ENCODE measurements around the gene PICK1.
"Not testable (repeated sequence)": the region's sequence is repeated elsewhere in the genome, so short reads cannot be mapped to it uniquely, and the experiment has no call there.

Gene PICK1

GRCh38 chr22:38074181-38075104 lies 17.2 kb downstream of the PICK1 start:
- DNase-seq (ENCODE audit: low spot score), result no peak

GRCh38 chr22:38075105-38075825 lies 18.1 kb downstream of the PICK1 start:
- DNase-seq (ENCODE audit: low spot score), result no peak

DNA sequence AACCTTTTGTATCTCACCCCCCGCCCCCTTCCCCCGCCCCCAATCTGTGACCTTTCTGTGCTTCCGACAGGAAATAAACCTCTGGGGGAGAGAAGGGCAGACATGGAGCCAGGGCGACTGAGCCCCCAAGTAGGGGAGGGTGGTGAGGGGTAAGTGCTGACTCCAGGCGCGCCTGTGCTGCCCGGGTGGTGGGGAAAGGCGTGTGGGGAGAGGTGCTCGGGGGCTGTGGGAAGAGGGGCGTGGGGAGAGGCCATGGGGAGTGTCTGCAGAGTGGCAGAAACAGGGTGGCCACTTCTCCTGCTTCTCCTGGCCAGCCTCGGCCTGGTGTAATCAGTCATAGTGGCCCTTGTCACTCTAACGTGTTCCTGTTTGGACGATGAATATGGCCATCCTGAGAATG lies 18.8 kb downstream of the PICK1 start:
- DNase-seq (ENCODE audit: low spot score), result no peak

- no peak for DNase-seq (ENCODE audit: low spot score)
These were observed 19.9 kb downstream of the PICK1 start for GRCh38 chr22:38077096-38077495.

DNA sequence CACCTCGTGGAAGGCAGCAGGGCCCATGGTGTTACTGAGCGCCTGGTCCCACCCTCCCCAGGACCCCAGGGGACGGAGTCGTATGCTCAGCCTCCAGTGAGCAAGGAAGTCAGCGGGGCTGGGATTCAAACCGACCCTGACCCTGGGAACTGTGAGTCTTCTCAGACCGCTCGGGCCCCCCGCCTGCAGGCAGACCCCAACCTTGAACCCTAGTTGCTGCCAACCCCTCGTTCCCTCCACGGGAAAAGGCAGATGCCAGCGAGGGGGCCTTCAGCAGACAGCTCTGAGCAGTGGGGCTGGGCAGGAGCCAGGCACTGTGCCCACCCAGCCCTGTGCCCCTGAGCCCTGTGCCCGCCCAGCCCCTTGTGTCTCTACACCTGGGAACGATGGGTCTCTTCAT lies 20.4 kb downstream of the PICK1 start:
- DNase-seq (ENCODE audit: low spot score), result no peak

GRCh38 chr22:38078046-38078840 lies 21.0 kb downstream of the PICK1 start:
- no peak for DNase-seq (ENCODE audit: low spot score)

DNA sequence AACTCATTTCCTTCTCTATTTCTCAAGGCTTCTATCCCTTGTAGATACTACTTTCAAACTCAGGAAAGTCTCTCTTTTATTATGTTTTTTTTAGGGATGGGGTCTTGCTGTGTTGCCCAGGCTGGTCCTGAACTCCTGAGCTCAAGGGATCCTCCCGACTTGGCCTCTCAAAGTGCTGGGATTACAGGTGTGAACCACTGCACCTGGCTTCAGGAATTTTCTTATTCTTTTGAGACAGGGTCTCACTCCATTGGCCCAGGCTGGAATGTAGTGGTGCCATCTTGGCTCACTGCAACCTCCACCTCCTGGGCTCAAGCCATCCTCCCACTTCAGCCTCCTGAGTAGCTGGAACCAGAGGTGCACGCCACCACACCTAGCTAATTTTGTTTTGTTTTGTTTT lies 22.0 kb downstream of the PICK1 start:
- not testable (repeated sequence) for DNase-seq (ENCODE audit: low spot score)

DNA sequence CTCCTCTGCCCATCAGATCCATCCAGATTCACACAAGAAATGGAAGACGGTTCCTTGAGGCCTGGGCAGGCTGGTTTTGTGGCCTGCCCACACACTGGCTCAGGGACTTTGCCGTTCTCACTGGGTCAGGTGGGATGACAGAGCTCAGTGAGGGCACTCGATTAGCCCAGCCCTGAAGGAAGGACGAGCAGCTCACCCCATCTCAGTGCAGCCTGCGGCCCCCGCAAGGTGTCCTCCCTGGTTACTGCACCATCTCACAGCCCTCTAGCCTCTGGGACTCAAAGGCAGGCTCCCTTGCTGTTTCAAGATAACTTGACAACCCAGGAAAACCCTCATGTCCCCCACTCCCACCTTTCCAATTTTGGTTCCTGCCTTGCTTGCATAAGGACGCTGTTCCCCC lies 22.6 kb downstream of the PICK1 start:
- no peak for DNase-seq (ENCODE audit: low spot score)

DNA sequence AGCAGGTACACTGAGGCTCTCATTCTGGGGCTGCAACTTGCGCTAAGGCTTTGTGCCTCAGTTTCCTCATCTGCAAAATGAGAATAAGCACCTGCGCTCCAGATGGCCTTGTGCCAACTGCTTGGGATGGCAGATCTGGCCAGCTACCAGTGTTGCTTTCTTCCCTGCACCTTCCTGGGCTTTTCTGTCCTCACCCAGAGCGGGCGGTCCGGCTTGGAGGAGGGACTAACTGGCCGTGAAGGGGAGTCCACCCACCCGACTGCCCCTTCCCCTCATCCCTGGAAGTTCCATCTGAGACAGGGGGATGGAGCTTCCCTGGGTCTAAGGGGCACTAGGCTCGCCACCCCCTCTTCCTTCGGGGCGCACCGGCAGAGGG lies 23.3 kb downstream of the PICK1 start:
- no peak for DNase-seq (ENCODE audit: low spot score)

DNA sequence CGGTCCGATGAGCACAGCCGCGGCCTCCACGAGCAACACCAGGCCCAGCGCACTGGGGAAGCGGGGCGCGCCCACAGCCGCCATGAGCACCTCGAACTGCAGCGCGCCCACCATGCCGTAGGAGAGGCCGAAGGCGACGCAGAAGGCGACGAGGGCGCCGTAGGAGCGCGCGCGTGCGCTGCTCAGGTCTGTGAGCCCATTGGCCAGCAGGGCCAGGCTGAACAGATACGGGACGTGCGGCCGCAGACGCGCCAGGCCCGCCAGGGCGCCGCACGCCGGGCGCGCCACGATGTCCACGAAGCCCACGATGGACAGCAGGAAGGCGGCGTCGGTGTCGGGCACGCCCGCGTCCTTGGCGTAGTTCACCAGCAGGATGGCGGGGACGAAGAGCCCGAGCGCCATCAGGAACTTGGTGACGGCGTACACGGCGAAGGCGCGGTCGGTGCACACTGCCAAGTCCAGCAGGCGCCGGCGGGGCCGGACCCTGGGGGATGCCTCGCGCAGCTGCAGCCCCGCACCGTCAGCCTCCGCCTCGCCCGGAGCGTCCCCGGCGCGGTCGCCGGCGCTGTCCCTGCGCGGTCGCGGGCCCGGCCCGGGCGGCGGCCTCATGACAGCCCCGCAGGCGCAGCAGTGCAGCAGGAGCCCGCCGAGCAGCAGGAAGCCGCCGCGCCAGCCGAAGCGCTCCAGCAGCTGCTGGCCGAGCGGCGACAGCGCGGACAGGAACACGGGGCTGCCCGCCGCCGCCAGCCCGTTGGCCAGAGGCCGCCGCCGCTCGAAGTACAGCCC lies 23.8 kb downstream of the PICK1 start:
- no peak for DNase-seq (ENCODE audit: low spot score)

DNA sequence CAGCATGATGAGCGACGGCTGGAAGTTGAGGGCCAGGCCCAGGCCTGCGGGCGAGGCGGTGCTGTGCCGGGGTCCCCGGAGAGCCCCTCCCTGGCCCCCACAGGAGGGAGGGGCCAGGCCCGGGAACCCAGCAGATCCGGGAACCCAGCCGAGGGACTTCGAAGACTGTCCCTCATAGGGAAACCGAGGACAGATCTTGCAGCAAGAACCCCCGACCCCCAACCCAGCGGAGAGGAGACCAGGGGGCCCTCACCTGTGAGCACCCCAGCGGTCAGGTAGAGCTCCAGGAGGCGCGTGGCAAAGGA lies 24.4 kb downstream of the PICK1 start:
- no peak for DNase-seq (ENCODE audit: low spot score)

- DNase-seq (ENCODE audit: low spot score), result no peak
These were observed 25.0 kb downstream of the PICK1 start for GRCh38 chr22:38081941-38082828.

DNA sequence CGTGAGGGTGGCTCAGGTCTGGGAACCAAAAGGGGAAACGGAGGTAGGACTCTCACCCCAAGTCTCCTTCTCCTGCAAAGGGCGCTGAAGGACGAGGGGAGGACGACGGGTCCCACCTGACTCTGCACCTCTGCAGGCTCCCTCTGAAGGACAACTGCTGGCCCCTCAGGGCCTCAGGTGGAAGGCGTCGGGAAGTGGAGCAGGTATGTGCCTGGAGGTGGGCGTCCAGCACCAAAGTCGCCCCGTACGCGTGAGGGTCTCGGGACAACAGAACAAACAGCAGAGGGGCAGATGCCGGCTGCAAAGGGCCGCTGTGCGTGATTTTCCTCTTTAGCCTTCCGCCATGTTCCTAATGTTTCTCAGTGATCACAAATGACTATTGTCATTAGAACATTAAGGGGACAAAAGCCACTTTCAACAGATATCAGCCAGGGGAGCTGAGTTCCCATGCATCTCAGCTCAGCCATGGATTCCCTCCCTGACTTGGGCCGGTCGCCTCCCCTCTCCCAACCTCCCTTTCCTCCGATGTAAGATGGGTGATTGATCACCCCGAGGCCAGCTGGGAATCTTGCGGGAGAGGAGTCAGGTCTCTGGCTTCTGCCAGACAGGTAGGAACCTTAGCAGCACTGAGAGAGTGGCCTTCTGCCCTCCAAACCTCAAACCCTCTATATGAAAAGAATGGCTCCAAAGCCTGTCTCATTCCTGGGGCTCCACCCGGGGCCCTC lies 25.9 kb downstream of the PICK1 start:
- no peak for DNase-seq (ENCODE audit: low spot score)

GRCh38 chr22:38083931-38084631 lies 26.9 kb downstream of the PICK1 start, which contains the start of gene SLC16A8:
Gene SLC16A8 (minus strand): TSS chr22:38084184. CDS start chr22:38082873, 1,311 bp downstream.
- no peak for DNase-seq (ENCODE audit: low spot score)

- DNase-seq (ENCODE audit: low spot score), result no peak
These were observed 27.9 kb downstream of the PICK1 start for GRCh38 chr22:38085056-38085455.

- no peak for DNase-seq (ENCODE audit: low spot score)
These were observed 28.3 kb downstream of the PICK1 start for GRCh38 chr22:38085501-38085900.

DNA sequence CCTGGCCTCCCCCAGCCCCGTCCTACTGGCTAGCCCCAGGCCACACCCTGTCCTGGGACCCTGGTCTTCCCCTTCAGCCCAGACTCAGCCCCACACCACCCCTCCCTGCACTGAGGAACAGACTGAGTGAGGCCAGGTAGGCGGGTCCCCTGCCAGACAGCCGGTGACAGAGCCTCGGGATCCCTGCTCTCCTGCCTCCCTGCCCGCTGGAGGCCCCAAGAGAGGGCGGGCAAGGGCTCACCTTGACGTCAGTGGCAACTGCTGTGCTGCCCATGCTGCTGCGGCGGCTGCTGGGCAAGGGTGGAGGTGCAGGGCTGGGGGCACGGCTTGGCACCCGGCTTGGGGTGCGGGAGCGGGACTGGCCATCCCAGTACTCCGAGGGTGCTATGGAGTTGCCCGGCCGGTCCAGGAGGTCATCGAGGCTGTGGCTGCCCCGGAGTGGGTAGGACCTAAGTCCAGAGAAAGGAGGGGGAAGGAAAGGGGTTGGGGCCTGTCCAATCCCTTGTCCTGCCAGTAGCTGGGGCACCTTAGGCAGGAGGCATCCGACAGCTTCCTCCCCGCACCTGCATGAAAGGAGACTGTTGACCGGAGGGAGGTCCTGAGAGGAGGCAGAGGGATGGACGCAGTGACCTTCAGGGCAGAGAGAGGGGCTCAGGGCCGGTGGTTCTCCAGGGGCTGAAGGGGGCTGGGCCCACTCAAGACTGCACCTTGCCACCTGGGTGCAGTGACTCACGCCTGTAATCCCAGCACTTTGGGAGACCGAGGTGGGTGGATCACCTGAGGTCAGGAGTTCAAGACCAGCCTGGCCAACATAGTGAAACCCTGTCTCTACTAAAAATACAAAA lies 29.0 kb downstream of the PICK1 start:
- DNase-seq (ENCODE audit: low spot score), result no peak

GRCh38 chr22:38086942-38087341 lies 29.7 kb downstream of the PICK1 start:
- no peak for DNase-seq (ENCODE audit: low spot score)

DNA sequence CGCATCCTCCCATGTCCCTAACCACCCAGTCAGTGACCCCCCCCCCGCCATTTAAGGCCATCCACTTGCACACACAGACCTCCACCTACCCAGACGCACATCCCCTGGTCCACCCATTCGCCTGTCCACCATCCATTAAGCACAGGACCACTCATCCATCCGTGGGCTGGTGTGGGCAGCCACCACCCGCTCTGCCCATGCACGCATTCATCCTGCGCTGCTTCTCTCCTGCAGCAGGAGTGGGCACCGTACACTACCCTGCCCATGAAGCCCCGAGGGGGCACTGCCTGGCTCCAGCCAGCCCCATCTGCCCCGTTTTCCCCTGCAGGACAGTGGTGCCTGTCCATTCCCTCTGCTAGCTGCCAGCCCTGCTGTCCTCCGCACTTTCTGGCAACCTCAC lies 30.7 kb downstream of the PICK1 start:
- no peak for DNase-seq (ENCODE audit: low spot score)

All from HuH-7.5 (cell line).